ENCODE measurements around the gene USP48. TPM values are rescaled to one million over a fixed set of nuclear protein-coding genes. Genes with fewer than 3 reads are reported as not detected.
A peak's percentile ranks its signal among the peaks of the same experiment; 100 is the strongest.
"Not testable (repeated sequence)": the region's sequence is repeated elsewhere in the genome, so short reads cannot be mapped to it uniquely, and the experiment has no call there.

The USP48 gene
- total RNA-seq, 2 experiments from 2014 or later, result 83.9 to 96.8 TPM

DNA sequence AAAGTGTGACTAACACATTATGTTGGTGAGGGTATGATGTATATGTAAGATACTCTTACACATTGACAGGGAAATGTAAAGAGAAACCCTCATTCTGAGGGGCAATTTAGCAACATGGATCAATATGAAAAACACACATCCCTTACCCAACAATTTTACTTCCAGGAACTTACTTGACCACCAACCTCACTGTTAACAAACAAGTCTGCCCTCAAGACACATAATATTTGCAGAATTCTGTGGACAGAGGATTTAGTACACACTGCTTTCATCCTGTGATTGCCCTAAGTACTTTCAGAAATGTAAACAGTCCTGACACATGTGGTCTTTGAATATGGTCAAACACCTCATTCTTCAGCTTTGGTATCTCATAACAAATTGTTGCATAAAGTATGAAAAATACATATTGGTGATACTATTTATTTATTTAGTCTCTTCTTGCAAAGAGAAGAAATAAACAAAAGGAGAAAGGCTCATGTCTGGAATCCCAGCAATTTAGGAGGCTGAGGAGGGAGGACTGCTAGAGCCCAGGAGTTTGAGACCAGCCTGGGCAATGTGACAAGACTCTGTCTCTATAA, 6.9 kb downstream of the USP48 start:
- ATAC-seq, result peak; percentile 11
- Mint-ChIP-seq H3K27ac (peak overlapping the region; percentile 61), H3K27me3 (no peaks in the 10 kb centered on the region), H3K36me3 (peaks cover 29% of the 10 kb centered on the region), H3K9me3 (ENCODE audit: low read depth) (no peaks in the 10 kb centered on the region), H3K4me3 (no peak overlapping the region), H3K4me1 (peaks cover 63% of the 10 kb centered on the region)
- CTCF ChIA-PET, result interaction anchor here (1.2 kb wide), 1 partner anchor 16 kb away, joined by 4 read pairs; no protein-coding TSS in a partner anchor
- DNase-seq, result no peak

DNA sequence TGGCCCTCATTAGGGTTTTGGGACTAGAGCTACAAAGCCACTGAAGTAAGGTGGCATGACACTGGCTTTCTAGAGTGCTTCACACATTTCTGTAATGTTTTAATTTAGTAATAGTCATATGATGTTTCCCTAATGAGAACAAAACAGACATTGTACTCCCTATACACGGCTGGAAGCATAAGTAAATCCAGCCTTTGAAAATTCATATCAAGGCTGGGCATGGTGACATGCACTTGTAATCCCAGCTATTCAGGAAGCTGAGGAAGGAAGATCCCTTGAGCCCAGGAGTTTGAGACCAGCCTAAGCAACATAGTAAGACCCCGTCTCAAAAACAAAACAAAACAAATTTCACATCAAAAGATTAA, 7.4 kb downstream of the USP48 start:
- no peak for DNase-seq
- H3K27me3 Mint-ChIP-seq, result no peaks in the 10 kb centered on the region
- peaks cover 29% of the 10 kb centered on the region for H3K36me3 Mint-ChIP-seq
- peak overlapping the region; percentile 61 for H3K27ac Mint-ChIP-seq
- ATAC-seq, result no peak
- H3K4me1 Mint-ChIP-seq, result peaks cover 64% of the 10 kb centered on the region
- no peak overlapping the region for H3K4me3 Mint-ChIP-seq
- CTCF ChIA-PET, result no interaction called here
- no peaks in the 10 kb centered on the region for H3K9me3 Mint-ChIP-seq (ENCODE audit: low read depth)

DNA sequence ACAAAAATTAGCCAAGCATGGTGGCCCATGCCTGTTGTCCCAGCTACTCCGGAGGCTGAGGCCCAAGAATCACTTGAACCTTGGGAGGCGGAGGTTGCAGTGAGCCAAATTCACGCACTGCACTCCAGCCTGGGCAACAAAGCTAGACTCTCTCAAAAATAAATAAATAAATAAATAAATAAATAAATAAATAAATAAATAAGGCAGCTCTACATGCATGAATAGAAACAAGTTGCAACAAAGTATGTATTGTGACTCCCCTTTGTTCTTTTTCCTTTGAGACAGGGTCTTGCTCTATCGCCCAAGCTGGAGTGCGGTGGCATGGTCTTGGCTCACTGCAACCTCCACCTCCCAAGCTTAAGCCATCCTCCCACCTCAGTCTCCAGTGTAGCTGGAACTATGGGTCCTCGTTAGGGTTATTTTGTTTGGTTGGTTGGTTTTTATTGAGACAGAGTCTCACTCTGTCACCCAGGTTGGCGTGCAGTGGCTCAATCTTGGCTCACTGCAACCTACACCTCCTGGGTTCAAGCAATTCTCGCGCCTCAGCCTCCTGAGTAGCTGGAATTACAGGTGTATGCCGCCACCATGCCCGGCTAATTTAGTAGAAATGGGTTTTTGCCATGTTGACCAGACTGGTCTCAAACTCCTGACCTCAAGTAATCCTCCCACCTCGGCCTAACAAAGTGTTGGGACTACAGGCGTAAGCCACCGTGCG, 8.0 kb downstream of the USP48 start:
- H3K27me3 Mint-ChIP-seq, result no peaks in the 10 kb centered on the region
- CTCF ChIA-PET, result interaction anchor here (0.6 kb wide), 1 partner anchor 1254 kb away, joined by 4 read pairs; no protein-coding TSS in a partner anchor
- peaks cover 29% of the 10 kb centered on the region for H3K36me3 Mint-ChIP-seq
- no peaks in the 10 kb centered on the region for H3K9me3 Mint-ChIP-seq (ENCODE audit: low read depth)
- DNase-seq (no peak), ATAC-seq (no peak)
- no peak overlapping the region for H3K4me3 Mint-ChIP-seq
- peak overlapping the region; percentile 28 for H3K27ac Mint-ChIP-seq
- H3K4me1 Mint-ChIP-seq, result peaks cover 64% of the 10 kb centered on the region

DNA sequence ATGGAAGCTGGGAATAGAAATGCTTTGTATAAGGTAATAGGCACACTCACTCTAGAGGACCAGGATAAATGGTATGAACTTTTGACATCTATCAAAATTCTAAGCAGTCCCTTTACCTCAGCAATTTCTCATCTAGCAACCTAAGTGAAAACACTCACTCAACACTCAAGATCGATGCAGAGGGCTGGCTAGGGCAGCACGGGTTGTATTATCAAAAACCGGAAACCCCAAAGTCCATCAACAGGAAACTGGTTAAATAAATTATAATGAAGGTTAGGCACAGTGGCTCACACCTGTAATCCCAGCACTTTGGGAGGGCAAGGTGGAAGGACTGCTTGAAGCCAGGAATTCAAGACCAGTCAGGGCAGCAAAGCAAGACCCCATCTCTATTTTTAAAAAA, 9.4 kb downstream of the USP48 start:
- ATAC-seq, result peak; percentile 73
- no peaks in the 10 kb centered on the region for H3K27me3 Mint-ChIP-seq
- DNase-seq, result peak; percentile 68
- peaks cover 66% of the 10 kb centered on the region for H3K4me1 Mint-ChIP-seq
- peaks cover 31% of the 10 kb centered on the region for H3K36me3 Mint-ChIP-seq
- CTCF ChIA-PET, result interaction anchor here (0.9 to 2.1 kb wide), 2 partner anchors 9 to 10 kb away, joined by 3 to 7 read pairs; partner anchors contain the start of gene USP48
- H3K27ac Mint-ChIP-seq, result peak overlapping the region; percentile 61
- H3K4me3 Mint-ChIP-seq, result peak overlapping the region; percentile 2
- H3K9me3 Mint-ChIP-seq (ENCODE audit: low read depth), result no peaks in the 10 kb centered on the region

DNA sequence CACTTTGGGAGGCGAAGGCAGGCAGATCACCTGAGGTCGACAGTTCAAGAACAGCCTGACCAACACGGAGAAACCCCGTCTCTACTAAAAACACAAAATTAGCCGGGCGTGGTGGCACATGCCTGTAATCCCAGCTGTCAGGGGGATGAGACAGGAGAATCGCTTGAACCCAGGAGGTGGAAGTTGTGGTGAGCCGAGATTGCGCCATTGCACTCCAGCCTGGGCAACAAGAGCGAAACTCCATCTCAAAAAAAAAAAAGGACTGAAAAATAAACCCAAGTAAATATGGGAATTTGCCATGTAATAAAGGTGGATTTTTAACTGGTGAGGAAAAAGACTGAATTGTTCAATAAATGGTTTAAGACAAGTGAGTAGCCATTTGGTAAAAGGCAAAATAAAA, 11.3 kb downstream of the USP48 start:
- H3K27me3 Mint-ChIP-seq, CTCF ChIA-PET: not testable (repeated sequence)

DNA sequence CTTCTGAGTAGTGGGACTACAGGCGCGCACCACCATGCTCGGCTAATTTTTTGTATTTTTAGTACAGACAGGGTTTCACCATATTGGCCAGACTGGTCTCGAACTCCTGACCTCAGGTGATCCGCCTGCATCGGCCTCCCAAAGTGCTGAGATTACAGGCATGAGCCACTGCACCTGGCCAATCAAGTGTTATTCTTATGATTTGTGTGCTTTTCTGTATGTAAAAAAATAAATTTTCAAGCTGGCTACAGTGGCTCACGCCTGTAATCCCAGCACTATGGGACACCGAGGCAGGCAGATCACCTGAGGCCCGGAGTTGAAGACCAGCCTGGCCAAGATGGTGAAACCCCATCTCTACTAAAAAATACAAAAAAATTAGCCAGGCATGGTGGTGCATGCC, 12.3 kb downstream of the USP48 start:
- DNase-seq; H3K27me3 Mint-ChIP-seq; H3K27ac Mint-ChIP-seq; ATAC-seq; H3K4me3 Mint-ChIP-seq; H3K9me3 Mint-ChIP-seq (ENCODE audit: low read depth): not testable (repeated sequence)
- Mint-ChIP-seq H3K4me1 (peaks cover 70% of the 10 kb centered on the region), H3K36me3 (peaks cover 18% of the 10 kb centered on the region)
- CTCF ChIA-PET, result interaction anchor here (1.9 kb wide), 1 partner anchor 12 kb away, joined by 7 read pairs; the partner anchor contains the start of gene USP48

More for the DNA sequence above, 11.3 kb downstream of the USP48 start:
- ATAC-seq; H3K4me3 Mint-ChIP-seq; H3K9me3 Mint-ChIP-seq (ENCODE audit: low read depth); H3K27ac Mint-ChIP-seq; DNase-seq: not testable (repeated sequence)
- Mint-ChIP-seq H3K36me3 (peaks cover 22% of the 10 kb centered on the region), H3K4me1 (peaks cover 68% of the 10 kb centered on the region)

DNA sequence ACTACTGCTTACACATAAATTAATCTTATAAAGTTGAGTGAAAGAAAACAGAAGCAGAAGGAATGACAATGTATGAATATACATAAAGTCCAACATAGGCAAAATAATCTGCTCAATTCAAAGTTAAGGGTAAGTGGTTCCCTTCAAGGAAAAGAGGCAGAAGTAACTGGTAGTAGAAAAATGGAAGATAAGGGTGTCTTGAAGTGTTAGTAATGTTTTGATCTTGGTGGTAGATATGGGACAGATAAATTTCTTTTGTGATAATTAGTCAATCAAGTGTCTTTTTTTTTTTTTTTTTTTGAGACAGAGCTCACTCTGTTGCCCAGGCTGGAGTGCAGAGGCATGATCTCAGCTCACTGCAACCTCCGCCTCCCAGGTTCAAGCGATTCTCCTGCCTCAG, 12.7 kb downstream of the USP48 start:
- no peak for ATAC-seq
- no peak for DNase-seq
- Mint-ChIP-seq H3K27me3 (no peaks in the 10 kb centered on the region), H3K27ac (no peak overlapping the region), H3K4me3 (no peak overlapping the region), H3K36me3 (peaks cover 18% of the 10 kb centered on the region), H3K9me3 (ENCODE audit: low read depth) (no peaks in the 10 kb centered on the region), H3K4me1 (peaks cover 70% of the 10 kb centered on the region)
- CTCF ChIA-PET, result interaction anchor here (1.9 kb wide), 1 partner anchor 12 kb away, joined by 7 read pairs; the partner anchor contains the start of gene USP48

DNA sequence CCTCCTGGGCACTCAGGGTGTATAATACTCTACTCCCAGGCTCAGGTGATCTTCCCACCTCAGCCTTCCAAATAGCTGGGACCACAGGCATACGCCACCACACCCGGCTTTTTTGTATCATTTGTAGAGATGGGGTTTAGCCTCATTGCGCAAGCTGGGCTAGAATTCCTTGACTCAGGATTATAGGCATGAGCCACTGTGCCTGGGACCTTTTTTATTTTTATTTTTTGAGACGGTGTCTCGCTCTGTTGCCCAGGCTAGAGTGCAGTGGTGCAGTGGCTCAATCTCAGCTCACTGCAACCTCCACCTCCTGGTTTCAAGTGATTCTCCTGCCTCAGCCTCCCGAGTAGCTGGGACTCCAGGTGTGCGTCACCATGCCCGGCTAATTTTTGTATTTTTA, 15.8 kb downstream of the USP48 start:
- peaks cover 71% of the 10 kb centered on the region for H3K4me1 Mint-ChIP-seq
- H3K27ac Mint-ChIP-seq; DNase-seq; H3K9me3 Mint-ChIP-seq (ENCODE audit: low read depth); H3K27me3 Mint-ChIP-seq; ATAC-seq; H3K4me3 Mint-ChIP-seq; CTCF ChIA-PET: not testable (repeated sequence)
- H3K36me3 Mint-ChIP-seq, result peaks cover 17% of the 10 kb centered on the region

DNA sequence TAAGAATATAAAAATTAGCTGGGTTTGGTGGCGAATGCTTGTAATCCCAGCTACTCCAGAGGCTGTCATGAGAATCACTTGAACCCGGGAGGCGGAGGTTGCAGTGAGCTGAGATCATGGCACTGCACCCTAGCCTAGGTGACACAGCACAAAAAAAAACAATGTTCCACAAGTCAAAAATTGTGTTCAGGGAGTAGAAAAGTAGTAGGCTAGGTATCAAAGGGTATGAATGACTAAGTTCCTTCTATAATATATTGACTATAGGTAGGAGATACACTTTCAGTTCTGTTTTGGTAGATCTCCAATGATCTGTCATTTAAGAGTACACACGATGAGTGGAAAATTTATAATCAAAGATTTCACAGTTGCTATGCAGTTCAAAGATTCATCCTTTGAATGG, 16.7 kb downstream of the USP48 start:
- peaks cover 14% of the 10 kb centered on the region for H3K36me3 Mint-ChIP-seq
- no peaks in the 10 kb centered on the region for H3K27me3 Mint-ChIP-seq
- DNase-seq, result no peak
- H3K9me3 Mint-ChIP-seq (ENCODE audit: low read depth), result no peaks in the 10 kb centered on the region
- H3K4me3 Mint-ChIP-seq, result no peak overlapping the region
- peak overlapping the region; percentile 71 for H3K27ac Mint-ChIP-seq
- H3K4me1 Mint-ChIP-seq, result peaks cover 75% of the 10 kb centered on the region
- peak; percentile 59 for ATAC-seq
- CTCF ChIA-PET, result no interaction called here

DNA sequence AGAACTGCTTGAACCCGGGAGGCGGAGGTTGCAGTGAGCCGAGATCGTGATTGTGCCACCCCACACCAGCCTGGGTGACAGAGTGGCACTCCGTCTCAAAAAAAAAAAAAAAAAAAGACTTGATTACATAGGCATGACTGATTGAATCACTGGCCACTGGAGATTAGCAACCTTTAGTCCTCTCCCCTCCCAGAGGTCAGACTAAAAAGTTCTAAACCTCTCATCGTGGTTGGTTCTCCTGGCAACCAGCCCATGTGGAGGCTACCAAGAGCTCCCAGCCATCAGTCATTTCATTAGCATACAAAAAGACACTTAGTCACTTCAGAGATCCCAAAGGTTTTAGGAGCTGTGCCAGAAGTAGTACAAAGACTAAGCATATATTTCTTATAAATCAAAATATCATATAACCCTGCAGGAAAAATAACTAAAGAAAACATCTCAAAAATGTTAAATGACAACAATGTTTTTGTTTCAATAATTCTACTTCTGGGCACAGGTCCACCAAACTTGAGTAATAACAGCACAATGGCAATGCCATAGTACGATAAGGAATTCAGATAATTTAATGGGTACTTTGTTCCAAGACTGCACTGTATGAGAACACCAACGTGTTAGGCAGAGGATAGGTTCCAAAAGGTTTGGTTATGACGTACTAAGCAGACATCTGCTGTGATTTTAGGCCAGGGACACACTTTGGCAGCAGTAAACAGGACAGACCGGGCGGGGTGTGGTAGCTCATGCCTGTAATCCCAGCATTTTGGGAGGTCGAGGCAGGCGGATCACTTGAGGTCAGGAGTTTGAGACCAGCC, 18.1 kb downstream of the USP48 start:
- H3K36me3 Mint-ChIP-seq, result peaks cover 11% of the 10 kb centered on the region
- ATAC-seq (no peak), DNase-seq (no peak)
- H3K9me3 Mint-ChIP-seq (ENCODE audit: low read depth), result no peaks in the 10 kb centered on the region
- no peaks in the 10 kb centered on the region for H3K27me3 Mint-ChIP-seq
- no peak overlapping the region for H3K4me3 Mint-ChIP-seq
- peak overlapping the region; percentile 21 for H3K27ac Mint-ChIP-seq
- H3K4me1 Mint-ChIP-seq, result peaks cover 68% of the 10 kb centered on the region
- CTCF ChIA-PET, result no interaction called here

DNA sequence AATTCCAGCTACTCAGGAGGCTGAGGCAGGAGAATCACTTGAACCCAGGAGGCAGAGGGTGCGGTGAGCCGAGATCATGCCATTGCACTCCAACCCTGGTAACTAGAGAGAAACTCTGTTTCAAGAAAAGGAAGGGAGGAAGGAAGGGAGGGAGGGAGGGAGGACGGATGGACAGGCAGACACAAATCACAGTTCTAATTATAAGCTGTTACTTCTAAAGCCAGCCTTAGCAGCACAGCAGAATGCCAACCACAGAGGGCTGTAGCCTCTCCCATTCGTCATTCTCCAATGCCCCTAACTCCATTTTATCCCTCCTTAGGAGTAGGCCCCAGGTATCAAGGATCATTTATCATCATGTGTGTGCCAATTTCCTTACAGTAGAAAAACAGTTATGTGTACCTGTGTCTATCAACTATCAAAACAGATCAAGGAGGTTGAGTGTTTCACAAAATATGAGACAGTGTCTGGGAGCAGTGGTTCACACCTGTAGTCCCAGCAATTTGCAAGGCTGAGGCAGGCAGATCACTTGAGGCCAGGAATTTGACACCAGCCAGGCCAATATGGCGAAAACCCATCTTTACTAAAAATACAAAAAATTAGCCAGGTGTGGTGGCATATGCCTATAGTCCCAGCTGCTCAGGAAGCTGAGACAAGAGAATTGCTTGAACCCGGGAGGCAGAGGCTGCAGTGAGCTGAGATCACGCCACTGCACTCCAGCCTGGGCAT, 19.1 kb downstream of the USP48 start:
- Mint-ChIP-seq H3K27me3 (no peaks in the 10 kb centered on the region), H3K27ac (no peak overlapping the region), H3K4me3 (no peak overlapping the region), H3K4me1 (peaks cover 67% of the 10 kb centered on the region), H3K9me3 (ENCODE audit: low read depth) (no peaks in the 10 kb centered on the region), H3K36me3 (peaks cover 7% of the 10 kb centered on the region)
- ATAC-seq (no peak), DNase-seq (no peak)
- CTCF ChIA-PET, result no interaction called here

DNA sequence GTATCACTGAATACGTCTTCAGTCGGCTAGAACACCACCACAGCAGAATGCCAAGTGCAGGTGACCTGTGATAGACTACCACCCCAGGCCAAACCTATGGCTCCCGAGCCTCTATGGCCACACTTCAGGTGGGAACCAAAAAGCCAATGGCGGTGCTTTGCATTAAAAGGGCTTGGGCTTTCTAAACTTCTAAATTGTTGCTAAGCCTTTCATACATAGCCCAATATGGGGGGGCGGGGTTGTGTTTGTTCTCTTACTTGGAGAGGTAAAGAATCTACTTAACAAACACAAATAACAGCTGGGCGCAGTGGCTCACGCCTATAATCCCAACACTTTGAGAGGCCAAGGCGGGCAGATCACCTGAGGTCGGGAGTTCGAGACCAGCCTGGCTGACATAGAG, 19.7 kb downstream of the USP48 start:
- no peaks in the 10 kb centered on the region for H3K27me3 Mint-ChIP-seq
- no peak overlapping the region for H3K27ac Mint-ChIP-seq

DNA sequence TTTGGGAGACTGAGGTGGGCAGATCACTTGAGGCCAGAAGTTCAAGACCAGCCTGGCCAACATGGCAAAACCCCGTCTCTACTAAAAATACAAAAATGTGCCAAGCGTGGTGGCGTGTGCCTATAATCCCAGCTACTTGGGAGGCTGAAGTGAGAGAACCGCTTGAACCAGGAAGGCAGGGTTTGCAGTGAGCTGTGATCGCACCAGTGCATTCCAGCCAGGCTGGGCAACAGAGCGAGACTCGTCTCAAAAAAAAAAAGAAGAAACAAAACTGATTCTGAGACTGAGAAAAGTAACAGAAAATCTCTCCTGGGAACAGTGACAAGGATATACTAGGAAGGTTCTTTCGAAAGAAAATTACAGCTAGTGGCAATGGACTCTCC, 20.9 kb downstream of the USP48 start:
- CTCF ChIA-PET, result interaction anchor here (0.9 kb wide), 1 partner anchor 17 kb away, joined by 3 read pairs; no protein-coding TSS in a partner anchor
- no peaks in the 10 kb centered on the region for H3K27me3 Mint-ChIP-seq
- H3K4me3 Mint-ChIP-seq, result no peak overlapping the region
- DNase-seq, result no peak
- ATAC-seq, result no peak
- H3K9me3 Mint-ChIP-seq (ENCODE audit: low read depth), result no peaks in the 10 kb centered on the region
- no peak overlapping the region for H3K27ac Mint-ChIP-seq
- peaks cover 6% of the 10 kb centered on the region for H3K36me3 Mint-ChIP-seq
- peaks cover 56% of the 10 kb centered on the region for H3K4me1 Mint-ChIP-seq

More for the DNA sequence above, 19.7 kb downstream of the USP48 start:
- Mint-ChIP-seq H3K36me3 (peaks cover 4% of the 10 kb centered on the region), H3K9me3 (ENCODE audit: low read depth) (no peaks in the 10 kb centered on the region), H3K4me1 (peaks cover 62% of the 10 kb centered on the region), H3K4me3 (no peak overlapping the region)
- ATAC-seq, result no peak
- DNase-seq, result no peak
- CTCF ChIA-PET, result no interaction called here
